ENCODE measurements around the gene F9.
"Not testable (repeated sequence)": the region's sequence is repeated elsewhere in the genome, so short reads cannot be mapped to it uniquely, and the experiment has no call there.

F9 gene

DNA sequence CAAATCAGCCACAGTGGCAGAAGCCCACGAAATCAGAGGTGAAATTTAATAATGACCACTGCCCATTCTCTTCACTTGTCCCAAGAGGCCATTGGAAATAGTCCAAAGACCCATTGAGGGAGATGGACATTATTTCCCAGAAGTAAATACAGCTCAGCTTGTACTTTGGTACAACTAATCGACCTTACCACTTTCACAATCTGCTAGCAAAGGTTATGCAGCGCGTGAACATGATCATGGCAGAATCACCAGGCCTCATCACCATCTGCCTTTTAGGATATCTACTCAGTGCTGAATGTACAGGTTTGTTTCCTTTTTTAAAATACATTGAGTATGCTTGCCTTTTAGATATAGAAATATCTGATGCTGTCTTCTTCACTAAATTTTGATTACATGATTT, at the start of gene F9:
Gene F9 (plus strand): TSS at position 190 of the 400 bp plus-strand sequence. CDS start 26 bp downstream, at position 216.
- DNase-seq (ENCODE audit: low read depth): no peak

- DNase-seq (ENCODE audit: low read depth): no peak
Measured at GRCh38 chrX:139483699-139484098, 46.8 kb upstream of the F9 start.

DNA sequence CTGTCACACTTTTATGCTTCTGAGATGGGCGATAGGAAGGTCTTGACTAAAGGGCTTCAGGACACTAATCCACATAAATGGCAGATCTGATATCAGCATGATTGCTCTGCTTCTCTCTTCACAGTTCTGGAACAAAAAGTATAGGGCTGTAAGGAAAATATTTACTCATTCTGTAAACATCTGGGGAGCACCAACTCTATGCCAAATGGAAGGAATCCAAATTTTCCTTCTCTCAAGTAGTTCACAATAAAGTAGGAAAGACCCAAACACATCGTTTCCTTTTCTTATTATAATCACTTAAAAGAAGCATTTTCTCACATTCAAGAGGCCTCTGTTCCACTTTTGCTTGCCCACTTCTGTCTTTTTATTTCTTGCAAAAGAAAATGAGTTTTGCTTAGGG, 45.9 kb upstream of the F9 start:
- no peak for DNase-seq (ENCODE audit: low read depth)

DNA sequence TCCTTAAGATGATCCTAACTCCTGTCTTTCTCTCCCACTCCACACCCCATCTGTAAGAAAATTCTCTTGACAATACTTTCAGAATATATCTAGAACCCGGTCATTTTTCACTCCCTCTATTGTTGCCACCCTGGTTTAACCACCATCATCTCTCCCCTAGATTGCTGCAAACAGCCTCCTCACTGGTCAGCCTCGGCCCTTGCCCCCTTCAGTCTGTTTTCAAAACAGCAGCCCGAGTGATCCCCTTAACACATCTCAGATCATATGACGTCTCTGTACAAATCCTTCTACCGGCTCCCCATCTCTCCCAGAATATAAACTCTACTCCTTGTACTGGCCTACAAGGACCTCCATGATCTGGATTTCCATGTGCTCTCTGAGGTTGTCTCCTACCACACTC, 35.2 kb upstream of the F9 start:
- DNase-seq (ENCODE audit: low read depth): no peak

DNA sequence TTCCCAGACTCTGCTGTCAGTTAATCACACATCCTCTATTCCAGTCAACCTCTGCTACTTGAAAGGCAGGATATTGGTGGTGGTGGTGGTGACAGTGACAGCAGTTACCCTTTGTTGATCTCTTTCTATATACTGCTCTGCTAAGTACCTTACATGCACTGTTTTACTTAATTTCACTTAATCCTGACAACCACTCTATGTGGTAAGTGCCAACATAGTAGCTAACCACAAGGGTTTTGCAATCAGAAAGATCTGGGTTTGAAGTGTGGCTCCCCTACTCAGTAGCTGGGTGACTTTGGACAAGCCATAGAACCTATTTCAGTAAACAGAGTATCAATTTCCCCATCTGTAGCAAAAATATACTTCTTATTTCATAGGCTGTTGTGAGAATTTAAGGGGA, 24.2 kb upstream of the F9 start:
- DNase-seq (ENCODE audit: low read depth): no peak

DNA sequence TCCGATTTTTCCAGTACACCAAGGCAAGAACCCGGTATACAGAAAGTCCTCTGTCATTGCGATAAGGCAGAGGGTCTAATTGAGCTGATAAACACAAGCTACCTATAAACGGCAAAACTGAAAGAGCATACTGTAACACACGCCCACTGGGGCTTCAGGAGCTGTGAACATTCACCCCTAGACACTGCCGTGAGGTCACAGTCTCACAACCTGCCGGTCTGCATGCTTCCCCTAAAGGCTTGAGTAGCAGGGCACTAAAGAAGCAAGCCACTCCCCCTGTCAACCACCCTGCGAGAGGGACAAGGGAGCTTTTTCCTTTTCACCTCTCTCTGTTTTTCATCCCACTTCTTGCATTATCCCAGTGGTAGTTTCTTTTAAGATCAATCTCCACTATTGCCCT, 22.4 kb upstream of the F9 start:
- DNase-seq (ENCODE audit: low read depth): no peak

GRCh38 chrX:139518475-139518874, 12.1 kb upstream of the F9 start:
- no peak for DNase-seq (ENCODE audit: low read depth)

- not testable (repeated sequence) for DNase-seq (ENCODE audit: low read depth)
Measured at GRCh38 chrX:139528829-139529228, 1.7 kb upstream of the F9 start.

DNA sequence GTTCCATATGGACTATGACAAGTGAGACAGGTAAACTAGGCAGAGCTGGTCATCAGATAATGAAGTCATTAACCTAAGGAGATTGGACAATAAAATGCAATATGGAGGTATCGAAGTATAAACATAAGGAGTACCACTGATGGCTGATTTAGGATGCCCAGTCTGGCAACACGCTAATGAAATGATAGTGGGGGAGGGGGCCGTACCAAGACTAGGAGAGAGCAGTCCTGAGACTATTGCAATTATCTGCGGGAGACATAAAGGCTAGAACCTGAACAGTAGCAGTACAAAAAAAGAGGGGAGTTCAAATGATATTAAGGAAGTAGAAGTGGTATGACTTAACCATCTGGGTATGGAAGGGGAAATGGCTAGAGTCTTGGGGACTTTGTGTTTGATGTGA, 2.3 kb downstream of the F9 start:
- no peak for DNase-seq (ENCODE audit: low read depth)

- DNase-seq (ENCODE audit: low read depth): no peak
Measured at GRCh38 chrX:139533444-139533843, 2.9 kb downstream of the F9 start.

- DNase-seq (ENCODE audit: low read depth): no peak
Measured at GRCh38 chrX:139538907-139539790, 8.6 kb downstream of the F9 start.

GRCh38 chrX:139542652-139543051, 12.1 kb downstream of the F9 start:
- no peak for DNase-seq (ENCODE audit: low read depth)

DNA sequence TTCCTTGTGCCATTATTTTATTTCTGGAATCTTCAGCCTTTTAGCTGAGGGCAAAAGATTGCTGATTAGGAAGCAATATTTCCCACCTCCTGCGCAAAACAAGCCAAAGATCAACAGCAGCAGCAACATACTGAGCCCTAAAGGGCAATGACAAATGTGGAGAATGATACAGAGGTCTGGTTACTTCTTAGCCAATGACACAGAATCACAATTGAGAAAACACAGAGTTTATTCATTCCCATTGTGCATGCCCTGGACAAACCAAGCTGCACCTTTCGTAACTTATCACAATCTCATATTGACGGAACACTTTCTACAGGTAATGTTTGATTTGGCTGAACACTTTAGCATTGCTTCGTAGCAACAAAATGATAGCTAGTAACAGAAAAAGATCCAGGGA, 13.4 kb downstream of the F9 start:
- DNase-seq (ENCODE audit: low read depth): no peak

GRCh38 chrX:139544591-139544990, 14.1 kb downstream of the F9 start:
- DNase-seq (ENCODE audit: low read depth): no peak

- DNase-seq (ENCODE audit: low read depth): no peak
Measured at GRCh38 chrX:139554376-139554775, 23.8 kb downstream of the F9 start.

DNA sequence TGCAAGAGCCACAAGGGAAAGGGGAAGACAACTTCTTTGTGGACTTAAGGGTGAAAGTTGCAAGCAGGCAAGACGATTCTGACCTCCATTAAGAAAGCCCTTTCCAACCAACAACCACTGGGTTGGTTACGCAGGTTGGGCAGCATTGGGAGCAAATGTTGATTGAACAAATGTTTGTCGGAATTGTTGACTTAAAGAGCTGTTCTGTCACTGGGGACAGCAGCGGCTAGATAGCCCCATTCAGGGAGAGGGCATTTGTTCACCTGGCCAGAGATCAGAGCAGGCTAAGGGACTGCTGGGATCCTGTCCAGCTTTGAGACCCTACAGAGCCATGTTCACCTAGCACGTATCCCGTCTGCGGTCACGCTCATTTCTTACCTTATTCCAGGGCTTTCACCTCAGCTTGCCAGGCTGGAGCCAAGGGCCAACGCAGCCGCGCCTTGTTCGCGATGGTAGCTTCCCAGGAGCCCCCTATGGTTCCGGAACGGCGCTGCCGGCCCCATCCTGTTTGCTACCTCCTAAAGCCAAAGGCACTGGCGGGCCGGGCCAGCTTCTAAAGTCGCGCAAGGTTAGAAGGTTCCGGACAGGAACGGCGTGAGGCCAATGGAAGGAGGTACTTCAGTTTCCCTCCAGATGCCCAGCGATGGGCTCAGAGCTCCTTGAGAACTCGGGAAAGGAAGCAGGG, 24.6 kb downstream of the F9 start:
- DNase-seq (ENCODE audit: low read depth): no peak

DNA sequence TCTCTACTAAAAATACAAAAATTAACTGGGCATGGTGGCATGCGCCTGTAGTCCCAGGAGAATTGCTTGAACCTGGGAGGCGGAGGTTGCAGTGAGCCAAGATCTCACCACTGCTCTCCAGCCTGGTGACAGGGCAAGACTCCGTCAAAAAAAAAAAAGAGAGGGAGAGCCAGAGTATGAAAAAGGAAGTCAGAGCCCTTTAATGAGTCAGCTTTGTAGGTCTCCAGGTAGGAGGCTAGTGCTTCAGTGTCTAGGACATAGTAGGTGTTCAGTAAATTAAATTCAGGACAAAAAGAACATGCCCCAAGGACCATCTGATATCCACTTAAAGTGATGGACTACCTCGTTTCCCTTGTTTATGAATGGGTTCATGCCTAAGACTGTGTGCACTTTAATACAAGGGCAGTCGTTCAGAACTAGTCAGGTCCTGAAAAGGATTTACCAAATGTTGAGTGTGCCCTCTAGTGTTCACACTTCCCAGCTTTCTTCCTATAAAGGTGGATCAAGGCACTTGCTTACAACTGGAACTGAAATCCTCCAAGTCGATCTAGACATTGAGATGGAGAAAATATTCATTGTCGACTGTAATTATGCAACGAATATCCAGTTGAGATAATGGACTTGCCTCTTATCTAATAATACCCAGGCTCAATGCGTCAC, 29.0 kb downstream of the F9 start:
- no peak for DNase-seq (ENCODE audit: low read depth)

GRCh38 chrX:139560221-139560620, 29.7 kb downstream of the F9 start:
- no peak for DNase-seq (ENCODE audit: low read depth)

DNA sequence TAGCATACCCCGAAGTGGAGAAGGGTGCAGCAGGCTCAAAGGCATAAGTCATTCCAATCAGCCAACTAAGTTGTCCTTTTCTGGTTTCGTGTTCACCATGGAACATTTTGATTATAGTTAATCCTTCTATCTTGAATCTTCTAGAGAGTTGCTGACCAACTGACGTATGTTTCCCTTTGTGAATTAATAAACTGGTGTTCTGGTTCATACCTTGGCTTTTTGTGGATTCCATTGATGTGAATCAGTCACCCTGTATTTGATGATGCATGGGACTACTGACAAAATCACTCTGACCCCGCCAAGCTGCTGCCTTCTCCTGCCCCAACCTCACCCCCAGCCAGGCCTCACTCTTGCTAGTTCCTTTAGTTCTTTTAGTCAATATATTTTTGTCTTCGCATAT, 32.7 kb downstream of the F9 start:
- no peak for DNase-seq (ENCODE audit: low read depth)

DNA sequence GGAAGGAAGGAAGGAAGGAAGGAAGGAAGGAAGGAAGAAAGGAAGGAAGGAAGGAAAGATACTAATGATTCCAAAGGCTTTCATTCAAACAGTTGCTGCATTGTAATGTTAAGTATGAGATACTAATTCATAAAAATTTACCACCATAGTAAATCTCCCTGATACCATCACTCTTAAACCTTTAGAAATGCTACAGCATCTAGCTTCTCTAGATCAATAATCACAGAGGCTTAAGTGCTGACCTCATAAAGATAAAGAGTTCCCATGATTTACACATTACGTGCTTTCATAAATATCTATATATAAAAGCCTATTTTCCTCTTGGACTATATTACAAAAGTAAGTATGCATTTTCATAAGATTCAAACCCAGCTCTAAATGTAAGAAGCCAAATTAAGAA, 36.4 kb downstream of the F9 start:
- DNase-seq (ENCODE audit: low read depth): no peak

DNA sequence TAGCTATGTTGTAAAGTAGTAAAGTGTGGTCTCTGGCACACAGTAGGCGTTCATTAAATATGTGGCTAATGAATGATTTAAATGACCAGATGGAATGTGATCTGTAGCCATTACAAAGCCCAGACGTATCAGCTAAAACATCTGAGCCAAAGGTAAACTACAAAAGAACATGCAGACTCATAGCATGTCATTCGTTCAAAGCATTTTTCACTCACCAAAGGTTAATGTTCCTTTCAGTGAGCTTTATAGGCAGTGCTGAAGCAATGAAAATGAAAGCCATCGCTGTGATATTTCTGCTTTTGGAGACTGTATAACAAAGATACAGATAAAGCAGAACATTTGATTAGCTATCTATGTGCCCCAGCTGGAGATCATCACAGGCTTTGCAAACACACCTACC, 50.5 kb downstream of the F9 start:
- no peak for DNase-seq (ENCODE audit: low read depth)

DNA sequence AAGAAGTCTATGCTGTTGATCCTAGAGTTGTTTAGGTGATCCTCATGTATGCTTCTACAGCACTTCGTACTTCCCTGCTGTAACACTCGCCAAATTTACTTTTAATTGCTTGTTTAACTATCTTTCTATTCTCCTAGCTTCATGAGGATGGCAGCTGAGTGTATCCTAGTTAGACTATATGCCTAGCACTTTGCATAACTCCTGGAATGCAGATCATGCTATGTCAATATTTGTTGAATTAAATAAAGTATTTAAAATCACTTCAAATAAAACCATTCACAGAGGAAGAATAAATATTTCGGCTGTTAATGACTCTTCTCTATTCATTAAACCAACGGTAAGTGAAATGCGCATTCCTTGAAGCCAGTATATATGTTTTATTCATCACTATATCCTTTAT, 55.1 kb downstream of the F9 start:
- DNase-seq (ENCODE audit: low read depth): no peak

DNA sequence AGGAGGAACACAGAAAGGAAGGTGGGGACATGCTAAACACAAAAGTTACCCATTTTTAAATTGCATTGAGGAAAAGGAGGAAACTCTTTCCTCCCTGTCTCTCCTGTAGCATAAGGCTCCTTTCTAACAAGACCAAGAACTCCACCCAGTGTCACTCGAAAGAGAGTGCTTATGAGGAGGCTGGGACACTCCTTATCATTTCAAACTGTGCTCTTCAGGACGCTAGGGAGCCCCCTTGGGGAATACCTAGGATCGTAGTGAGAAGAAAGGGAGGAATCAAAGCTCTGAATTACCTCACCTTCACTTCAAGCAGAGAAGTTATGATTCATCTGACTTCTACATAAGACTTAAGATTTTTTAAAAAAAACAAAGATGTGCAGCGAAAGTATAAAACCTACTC, 65.5 kb downstream of the F9 start:
- no peak for DNase-seq (ENCODE audit: low read depth)
